Jurkat, Clone E6-1 (cell line): Measurements from ENCODE around the gene DEF6.
"Not testable (repeated sequence)": the region's sequence is repeated elsewhere in the genome, so short reads cannot be mapped to it uniquely, and the experiment has no call there.

ENCODE experiments used
- DNase-seq: peaks from one replicate; pipeline ENCODE4 v3.0.0-alpha.2; 2011; ENCODE audit warnings: low read depth, low spot score
- H3K4me3 ChIP-seq: 2 replicates; pipeline ENCODE4 v1.5.1; 2011; ENCODE audit warnings: mild to moderate bottlenecking, low read length, control low read depth, moderate library complexity

DEF6 gene

GRCh38 chr6:35305117-35305516 is 7.5 kb downstream of the DEF6 start:
- DNase-seq = no peak
- no peak overlapping the region for H3K4me3 ChIP-seq

DNA sequence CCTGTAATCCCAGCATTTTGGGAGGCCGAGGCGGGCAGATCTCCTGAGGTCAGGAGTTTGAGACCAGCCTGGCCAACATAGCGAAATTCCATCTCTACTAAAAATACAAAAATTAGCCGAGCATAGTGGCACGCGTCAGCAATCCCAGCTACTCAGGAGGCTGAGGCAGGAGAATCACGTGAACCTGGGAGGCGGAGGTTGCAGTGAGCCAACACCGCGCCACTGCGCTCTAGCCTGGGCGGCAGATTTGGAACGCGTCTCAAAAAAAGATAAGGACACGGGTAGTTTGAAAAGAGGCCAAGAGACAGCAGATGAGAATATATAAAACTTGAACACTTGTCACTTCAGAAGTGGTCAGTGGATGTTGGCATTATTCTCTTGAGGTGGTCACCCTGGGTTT is 9.5 kb downstream of the DEF6 start:
- not testable (repeated sequence) for DNase-seq, H3K4me3 ChIP-seq

GRCh38 chr6:35308543-35308942 is 10.9 kb downstream of the DEF6 start:
- not testable (repeated sequence) for H3K4me3 ChIP-seq, DNase-seq

- DNase-seq = no peak
- no peak overlapping the region for H3K4me3 ChIP-seq
These were observed 12.1 kb downstream of the DEF6 start for GRCh38 chr6:35309611-35310264.

DNA sequence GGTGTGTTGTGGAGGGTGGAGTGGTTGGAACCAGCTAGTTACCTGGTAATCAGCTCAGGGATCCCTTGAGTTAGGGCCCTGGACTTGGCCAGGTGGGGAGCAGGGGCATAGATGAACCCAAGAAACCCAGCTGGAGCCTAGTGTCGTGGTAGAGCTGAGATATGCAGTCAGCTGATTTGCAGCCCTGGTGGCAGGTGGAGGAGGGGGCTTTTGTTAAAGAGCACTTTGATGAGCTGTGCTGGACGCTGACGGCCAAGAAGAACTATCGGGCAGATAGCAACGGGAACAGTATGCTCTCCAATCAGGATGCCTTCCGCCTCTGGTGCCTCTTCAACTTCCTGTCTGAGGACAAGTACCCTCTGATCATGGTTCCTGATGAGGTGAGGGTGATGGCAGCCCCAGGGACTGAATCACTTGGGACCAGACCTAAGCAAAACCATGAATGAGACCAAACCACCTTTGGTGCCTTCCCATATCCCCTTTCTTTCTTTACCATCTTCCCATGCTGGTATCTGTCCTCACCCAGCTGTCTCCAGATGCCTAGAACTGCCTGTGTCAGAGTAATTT is 12.7 kb downstream of the DEF6 start:
- no peak for DNase-seq
- no peak overlapping the region for H3K4me3 ChIP-seq

DNA sequence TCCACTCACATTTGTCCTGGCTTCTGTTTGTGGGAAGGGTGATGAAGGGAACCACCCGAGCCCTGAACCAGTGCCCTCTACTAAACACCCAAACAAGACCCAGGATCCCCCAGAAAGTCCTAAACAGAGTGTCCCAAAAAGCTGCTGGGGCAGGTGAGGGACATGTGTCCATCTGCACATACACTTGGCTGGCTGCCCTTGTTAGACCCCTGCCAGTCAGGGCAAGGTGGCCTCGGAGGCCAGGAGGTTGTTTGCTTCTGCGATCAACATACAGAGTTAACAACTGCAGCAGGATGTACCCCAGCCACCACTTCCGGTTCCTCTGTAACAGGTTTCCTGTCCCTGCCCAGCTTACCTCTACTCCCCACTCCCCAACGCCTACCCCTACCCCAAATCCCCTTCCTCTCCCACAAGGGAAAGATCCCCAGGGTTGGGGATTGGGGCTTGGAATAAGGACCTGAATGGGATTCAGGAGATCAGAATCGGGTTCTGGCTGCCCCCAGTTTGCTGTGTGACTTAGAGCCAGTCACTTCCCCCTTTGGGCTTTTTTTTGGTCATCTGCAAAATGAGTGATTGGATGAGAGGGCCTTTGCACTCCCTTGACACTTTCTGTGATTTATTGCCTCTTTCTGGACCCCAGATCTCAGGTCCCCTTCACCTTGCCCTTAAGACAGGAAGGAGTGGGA is 13.9 kb downstream of the DEF6 start:
- H3K4me3 ChIP-seq = peak overlapping the region; percentile 48
- DNase-seq = peak; percentile 86

DNA sequence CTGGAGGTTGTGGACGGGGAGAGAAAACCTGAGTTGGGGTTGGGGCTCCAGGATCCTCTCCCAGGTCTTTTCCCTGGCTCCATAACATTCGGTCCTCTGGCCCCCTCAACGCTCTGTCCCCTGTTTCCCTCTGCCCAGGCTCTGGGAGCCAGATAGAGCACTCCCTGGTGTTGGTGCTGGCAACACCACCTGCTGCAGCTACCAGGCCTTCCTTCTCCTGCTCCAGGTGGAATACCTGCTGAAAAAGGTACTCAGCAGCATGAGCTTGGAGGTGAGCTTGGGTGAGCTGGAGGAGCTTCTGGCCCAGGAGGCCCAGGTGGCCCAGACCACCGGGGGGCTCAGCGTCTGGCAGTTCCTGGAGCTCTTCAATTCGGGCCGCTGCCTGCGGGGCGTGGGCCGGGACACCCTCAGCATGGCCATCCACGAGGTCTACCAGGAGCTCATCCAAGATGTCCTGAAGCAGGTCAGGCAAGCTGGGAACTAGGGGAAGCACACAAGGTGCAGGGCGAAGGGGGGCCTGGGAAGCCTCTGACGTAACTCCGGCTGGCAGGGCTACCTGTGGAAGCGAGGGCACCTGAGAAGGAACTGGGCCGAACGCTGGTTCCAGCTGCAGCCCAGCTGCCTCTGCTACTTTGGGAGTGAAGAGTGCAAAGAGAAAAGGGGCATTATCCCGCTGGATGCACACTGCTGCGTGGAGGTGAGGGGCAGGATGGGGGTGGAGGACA is 14.6 kb downstream of the DEF6 start:
- H3K4me3 ChIP-seq = peak overlapping the region; percentile 48
- DNase-seq = no peak

DNA sequence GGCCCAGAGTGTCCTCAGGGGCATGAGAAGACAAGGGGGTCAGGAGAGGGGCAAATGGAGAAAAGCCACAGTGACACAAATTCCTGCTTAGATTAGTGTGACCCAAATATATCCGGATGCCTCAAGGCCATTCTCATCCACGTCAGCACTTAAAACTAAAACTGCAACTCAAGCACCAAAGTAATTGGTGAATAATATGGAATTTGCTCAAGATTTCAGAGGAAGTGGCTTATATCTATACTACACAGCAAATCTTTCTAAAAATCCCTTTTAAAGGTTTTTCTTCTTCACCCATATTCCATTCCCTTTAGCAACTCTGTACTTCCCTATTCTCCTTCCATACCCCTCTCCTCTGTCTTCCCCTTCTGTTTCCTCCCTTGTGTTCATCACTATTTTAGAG is 15.2 kb downstream of the DEF6 start:
- no peak for DNase-seq
- no peak overlapping the region for H3K4me3 ChIP-seq

DNA sequence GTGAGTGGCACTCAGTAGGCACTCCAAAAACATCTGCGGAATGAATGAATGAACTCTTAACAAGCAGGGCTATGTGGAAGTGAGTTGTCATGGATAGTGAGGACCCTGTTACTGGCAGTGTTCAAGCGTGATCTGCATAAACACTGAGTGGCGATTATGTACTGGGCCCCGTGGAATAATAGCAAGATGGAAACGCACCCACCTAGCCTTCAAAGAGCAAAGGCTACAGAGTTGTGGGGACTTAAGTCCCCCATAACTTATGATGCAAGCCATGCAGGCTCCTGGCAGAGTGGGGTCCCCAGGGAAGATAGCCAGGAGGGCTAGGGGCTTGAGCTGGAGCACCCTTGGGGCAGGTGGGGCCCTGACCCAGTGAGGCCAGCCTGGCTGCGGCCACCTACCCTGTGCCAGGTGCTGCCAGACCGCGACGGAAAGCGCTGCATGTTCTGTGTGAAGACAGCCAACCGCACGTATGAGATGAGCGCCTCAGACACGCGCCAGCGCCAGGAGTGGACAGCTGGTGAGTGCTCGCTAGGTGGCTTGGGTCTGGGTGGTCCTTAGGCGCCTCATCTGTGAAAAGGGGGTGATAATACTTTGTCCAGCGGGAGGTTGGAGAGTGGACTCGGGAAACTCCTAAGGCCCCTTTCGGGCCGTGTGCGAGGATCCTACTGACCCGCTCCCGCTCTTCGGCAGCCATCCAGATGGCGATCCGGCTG is 20.0 kb downstream of the DEF6 start:
- no peak overlapping the region for H3K4me3 ChIP-seq
- no peak for DNase-seq

- no peak overlapping the region for H3K4me3 ChIP-seq
- DNase-seq = no peak
These were observed 20.9 kb downstream of the DEF6 start for GRCh38 chr6:35318196-35319171.

DNA sequence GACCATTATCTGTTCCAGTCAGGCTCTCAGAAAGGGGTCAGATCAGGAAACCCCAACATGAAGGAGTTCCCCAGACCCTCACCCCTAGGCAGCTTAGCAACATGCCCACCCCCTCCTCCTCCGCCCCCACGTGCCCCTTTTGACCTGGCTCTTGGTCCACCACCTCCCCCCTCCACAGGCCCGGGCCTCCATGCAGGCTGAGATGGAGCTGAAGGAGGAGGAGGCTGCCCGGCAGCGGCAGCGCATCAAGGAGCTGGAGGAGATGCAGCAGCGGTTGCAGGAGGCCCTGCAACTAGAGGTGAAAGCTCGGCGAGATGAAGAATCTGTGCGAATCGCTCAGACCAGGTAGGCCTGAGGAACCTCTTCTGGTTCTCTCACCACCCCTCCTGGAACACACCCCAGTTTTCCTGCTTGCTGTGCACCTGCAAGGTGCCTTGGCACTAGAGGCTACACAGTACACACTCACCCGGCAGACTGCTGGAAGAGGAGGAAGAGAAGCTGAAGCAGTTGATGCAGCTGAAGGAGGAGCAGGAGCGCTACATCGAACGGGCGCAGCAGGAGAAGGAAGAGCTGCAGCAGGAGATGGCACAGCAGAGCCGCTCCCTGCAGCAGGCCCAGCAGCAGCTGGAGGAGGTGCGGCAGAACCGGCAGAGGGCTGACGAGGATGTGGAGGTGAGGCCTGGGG is 21.9 kb downstream of the DEF6 start:
- H3K4me3 ChIP-seq = no peak overlapping the region
- no peak for DNase-seq

DNA sequence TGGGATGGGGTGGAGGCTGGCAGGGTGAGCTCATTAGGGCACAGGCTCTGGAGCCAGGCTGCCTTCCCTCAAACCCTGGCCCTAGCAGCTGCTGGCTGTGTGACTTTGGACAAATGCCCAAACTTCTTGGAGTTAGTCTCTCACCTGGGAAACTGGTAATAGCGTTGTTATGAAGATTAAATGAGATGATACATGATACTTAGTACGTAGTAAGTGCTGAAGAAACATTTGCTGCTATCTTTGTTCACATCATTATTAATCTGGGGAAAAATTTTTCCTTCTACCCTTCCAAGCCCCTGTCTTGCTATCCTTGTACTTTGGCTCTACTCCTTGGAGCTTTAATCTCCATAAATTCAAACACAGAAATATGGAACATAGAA is 22.4 kb downstream of the DEF6 start:
- no peak for DNase-seq
- no peak overlapping the region for H3K4me3 ChIP-seq

DNA sequence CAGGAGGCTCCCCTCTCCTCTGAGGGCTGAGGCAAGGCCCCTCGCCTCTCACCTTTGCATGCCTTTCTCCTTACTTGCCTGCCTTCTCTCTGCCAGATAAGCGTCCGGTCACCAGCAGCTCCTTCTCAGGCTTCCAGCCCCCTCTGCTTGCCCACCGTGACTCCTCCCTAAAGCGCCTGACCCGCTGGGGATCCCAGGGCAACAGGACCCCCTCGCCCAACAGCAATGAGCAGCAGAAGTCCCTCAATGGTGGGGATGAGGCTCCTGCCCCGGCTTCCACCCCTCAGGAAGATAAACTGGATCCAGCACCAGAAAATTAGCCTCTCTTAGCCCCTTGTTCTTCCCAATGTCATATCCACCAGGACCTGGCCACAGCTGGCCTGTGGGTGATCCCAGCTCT is 23.5 kb downstream of the DEF6 start:
- no peak for DNase-seq
- no peak overlapping the region for H3K4me3 ChIP-seq

GRCh38 chr6:35327349-35328027 is 29.9 kb downstream of the DEF6 start:
- H3K4me3 ChIP-seq = no peak overlapping the region
- peak; percentile 56 for DNase-seq

DNA sequence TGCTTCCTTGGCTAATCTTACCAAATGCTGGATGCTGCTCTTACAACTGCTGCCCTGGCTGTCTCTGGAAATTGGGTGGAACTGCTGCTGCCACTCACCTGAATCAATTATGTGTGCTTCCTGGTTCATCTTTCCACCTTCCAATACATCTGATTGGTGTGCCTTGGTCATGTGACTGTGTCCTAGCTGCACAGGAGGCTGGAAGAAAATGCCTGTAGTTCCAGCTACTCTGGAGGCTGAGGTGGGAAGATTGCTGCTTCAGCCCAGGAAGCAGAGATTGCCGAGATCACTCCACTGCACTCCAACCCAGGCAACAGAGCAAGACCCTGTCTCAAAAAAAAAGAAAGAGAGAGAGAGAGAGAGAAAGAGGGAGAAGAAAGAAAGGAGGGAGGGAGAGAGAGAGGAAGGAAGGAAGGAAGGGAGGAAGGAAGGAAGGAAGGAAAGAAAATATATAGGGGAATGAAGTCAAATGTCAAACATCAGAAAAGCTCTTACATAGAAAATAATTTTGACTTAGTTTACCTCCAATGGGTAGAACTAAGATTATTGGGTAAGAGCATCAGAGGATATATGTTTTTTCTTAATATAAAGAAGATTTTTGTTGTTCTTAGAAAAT is 30.6 kb downstream of the DEF6 start:
- no peak for DNase-seq
- H3K4me3 ChIP-seq = no peak overlapping the region

GRCh38 chr6:35328965-35329364 is 31.3 kb downstream of the DEF6 start:
- H3K4me3 ChIP-seq, DNase-seq: not testable (repeated sequence)

DNA sequence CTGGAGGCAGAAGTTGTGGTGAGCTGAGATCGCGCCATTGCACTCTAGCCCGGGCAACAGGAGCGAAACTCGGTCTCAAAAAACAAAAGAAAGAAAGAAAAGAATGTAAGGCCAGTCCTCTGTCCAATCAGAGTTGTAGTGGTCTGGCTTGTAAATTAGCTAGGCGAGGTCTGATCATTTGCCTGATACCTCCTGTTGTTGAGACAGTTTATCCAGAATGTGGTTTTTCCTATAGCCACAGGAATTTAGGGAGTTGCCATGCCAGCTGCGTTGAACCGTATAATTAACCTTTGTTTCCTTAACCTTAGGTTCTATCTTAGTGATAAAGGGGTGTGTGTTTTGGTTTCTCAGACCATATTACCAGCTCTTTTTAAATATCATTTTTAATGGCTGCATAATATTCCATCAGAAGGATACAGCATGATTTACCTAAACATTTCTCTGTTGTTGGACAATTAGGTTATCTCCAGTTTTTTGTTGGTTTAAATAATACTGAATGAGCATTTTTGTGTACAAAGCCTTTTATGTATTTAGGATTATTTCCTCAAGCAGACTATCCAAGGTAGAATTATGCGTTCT is 33.0 kb downstream of the DEF6 start:
- DNase-seq = no peak
- H3K4me3 ChIP-seq = no peak overlapping the region
